ENCODE results near the gene LMNA.

The LMNA gene

GRCh38 chr1:156086256-156086662 lies 28.3 kb upstream of the LMNA start:
- H3K27me3 ChIP-seq = no peaks in the 10 kb centered on the region
- H4K20me1 ChIP-seq = peaks cover 0 to 18% (median 4%) of the 10 kb centered on the region in 11 experiments; a peak in 8 of 22 replicates
- H3K36me3 ChIP-seq = no peaks in the 10 kb centered on the region
- TF ChIP-seq Cebpa-rat (IDR thresholded peaks at IDR 0.05) = no peak
- H3K9me3 ChIP-seq (replicated peaks in 1 of 11) = no peaks in the 10 kb centered on the region
- no peak overlapping the region for H3K27ac ChIP-seq
- peaks cover 57 to 79% (median 69%) of the 10 kb centered on the region in 10 experiments for H3K4me1 ChIP-seq
- H3K9ac ChIP-seq = peak overlapping the region in 1 of 11 experiments; percentile 38; a peak in 1 of 22 replicates
- H3K4me2 ChIP-seq = peak overlapping the region in 6 of 11 experiments; percentile 1 to 99 (median 19); a peak in 7 of 22 replicates
- H3K4me3 ChIP-seq = no peak overlapping the region

- H3K27ac ChIP-seq = peak overlapping the region in 10 of 11 experiments; percentile 4 to 71 (median 44); a peak in 18 of 22 replicates
- peak overlapping the region; percentile 3 to 78 (median 45); a peak in 20 of 22 replicates for H3K9ac ChIP-seq
- H3K9me3 ChIP-seq (replicated peaks in 1 of 11) = no peaks in the 10 kb centered on the region
- peaks cover 0 to 19% (median 4%) of the 10 kb centered on the region in 11 experiments; a peak in 8 of 22 replicates for H4K20me1 ChIP-seq
- peak overlapping the region; percentile 76 to 98 (median 88) for H3K4me2 ChIP-seq
- peaks cover 38 to 70% (median 51%) of the 10 kb centered on the region in 10 experiments for H3K4me1 ChIP-seq
- peak overlapping the region in 6 of 10 experiments; percentile 4 to 43 (median 26); a peak in 8 of 20 replicates for H3K4me3 ChIP-seq
- H3K27me3 ChIP-seq = no peaks in the 10 kb centered on the region
- no peaks in the 10 kb centered on the region for H3K36me3 ChIP-seq
- no peak for TF ChIP-seq Cebpa-rat (IDR thresholded peaks at IDR 0.05)
These were observed 24.8 kb upstream of the LMNA start for GRCh38 chr1:156089704-156090103.

- Histone ChIP-seq H3K27ac (peak overlapping the region in 9 of 11 experiments; percentile 34 to 71 (median 49); a peak in 17 of 22 replicates), H3K4me2 (peak overlapping the region; percentile 76 to 98 (median 88)), H3K9ac (peak overlapping the region; percentile 3 to 78 (median 45); a peak in 19 of 22 replicates), H4K20me1 (peaks cover 0 to 22% (median 4%) of the 10 kb centered on the region in 11 experiments; a peak in 8 of 22 replicates), H3K9me3 (replicated peaks in 1 of 11) (no peaks in the 10 kb centered on the region), H3K4me3 (peak overlapping the region in 5 of 10 experiments; percentile 20 to 43 (median 33); a peak in 8 of 20 replicates), H3K4me1 (peaks cover 34 to 70% (median 49%) of the 10 kb centered on the region in 10 experiments), H3K36me3 (no peaks in the 10 kb centered on the region), H3K27me3 (no peaks in the 10 kb centered on the region)
- TF ChIP-seq Cebpa-rat (IDR thresholded peaks at IDR 0.05) = no peak
These were observed 24.2 kb upstream of the LMNA start for GRCh38 chr1:156090138-156090839.

- peak overlapping the region; percentile 76 to 98 (median 88) for H3K4me2 ChIP-seq
- H3K9me3 ChIP-seq (replicated peaks in 1 of 11) = no peaks in the 10 kb centered on the region
- no peaks in the 10 kb centered on the region for H3K27me3 ChIP-seq
- H3K9ac ChIP-seq = peak overlapping the region in 4 of 11 experiments; percentile 45 to 78 (median 64); a peak in 6 of 22 replicates
- peaks cover 0 to 27% (median 7%) of the 10 kb centered on the region in 11 experiments; a peak in 11 of 22 replicates for H4K20me1 ChIP-seq
- no peak overlapping the region; a peak in 2 of 20 replicates for H3K4me3 ChIP-seq
- peak overlapping the region in 5 of 11 experiments; percentile 45 to 71 (median 70); a peak in 8 of 22 replicates for H3K27ac ChIP-seq
- no peaks in the 10 kb centered on the region for H3K36me3 ChIP-seq
- TF ChIP-seq Cebpa-rat (IDR thresholded peaks at IDR 0.05) = no peak
- H3K4me1 ChIP-seq = peaks cover 39 to 72% (median 51%) of the 10 kb centered on the region in 10 experiments
These were observed 23.7 kb upstream of the LMNA start for GRCh38 chr1:156090840-156091188.

GRCh38 chr1:156091610-156092009 lies 22.9 kb upstream of the LMNA start:
- Histone ChIP-seq H3K27me3 (no peaks in the 10 kb centered on the region), H3K4me2 (no peak overlapping the region), H4K20me1 (peaks cover 0 to 34% (median 14%) of the 10 kb centered on the region in 11 experiments; a peak in 14 of 22 replicates), H3K36me3 (no peaks in the 10 kb centered on the region), H3K9me3 (replicated peaks in 1 of 11) (no peaks in the 10 kb centered on the region), H3K4me1 (peaks cover 47 to 72% (median 52%) of the 10 kb centered on the region in 10 experiments), H3K9ac (no peak overlapping the region), H3K4me3 (no peak overlapping the region), H3K27ac (no peak overlapping the region)
- no peak for TF ChIP-seq Cebpa-rat (IDR thresholded peaks at IDR 0.05)

GRCh38 chr1:156095906-156096508 lies 18.5 kb upstream of the LMNA start:
- H3K4me3 ChIP-seq = peak overlapping the region in 2 of 10 experiments; percentile 15 to 52; a peak in 2 of 20 replicates
- peaks cover 0 to 15% (median 3%) of the 10 kb centered on the region in 11 experiments; a peak in 5 of 22 replicates for H3K27me3 ChIP-seq
- peak overlapping the region; percentile 24 to 83 (median 67); a peak in 19 of 22 replicates for H3K9ac ChIP-seq
- peaks cover 35 to 69% (median 50%) of the 10 kb centered on the region in 10 experiments for H3K4me1 ChIP-seq
- H4K20me1 ChIP-seq = peaks cover 0 to 41% (median 21%) of the 10 kb centered on the region in 11 experiments; a peak in 14 of 22 replicates
- 0 out of 22 replicates have a peak, but pooled peaks of 1 of the 11 experiments have one; percentile 26 for TF ChIP-seq Cebpa-rat (IDR thresholded peaks at IDR 0.05)
- H3K36me3 ChIP-seq = no peaks in the 10 kb centered on the region
- H3K4me2 ChIP-seq = peak overlapping the region; percentile 75 to 94 (median 90)
- H3K9me3 ChIP-seq (replicated peaks in 1 of 11) = no peaks in the 10 kb centered on the region
- H3K27ac ChIP-seq = peak overlapping the region; percentile 57 to 94 (median 79); a peak in 16 of 22 replicates

- H4K20me1 ChIP-seq = peaks cover 0 to 40% (median 21%) of the 10 kb centered on the region in 11 experiments; a peak in 14 of 22 replicates
- peak overlapping the region in 3 of 10 experiments; percentile 15 to 52 (median 30); a peak in 6 of 20 replicates for H3K4me3 ChIP-seq
- no peaks in the 10 kb centered on the region for H3K9me3 ChIP-seq (replicated peaks in 1 of 11)
- peaks cover 0 to 15% (median 3%) of the 10 kb centered on the region in 11 experiments; a peak in 5 of 22 replicates for H3K27me3 ChIP-seq
- peaks cover 35 to 74% (median 54%) of the 10 kb centered on the region in 10 experiments for H3K4me1 ChIP-seq
- H3K9ac ChIP-seq = peak overlapping the region; percentile 25 to 83 (median 67); a peak in 21 of 22 replicates
- TF ChIP-seq Cebpa-rat (IDR thresholded peaks at IDR 0.05) = 0 out of 22 replicates have a peak, but pooled peaks of 1 of the 11 experiments have one; percentile 11
- H3K36me3 ChIP-seq = no peaks in the 10 kb centered on the region
- H3K4me2 ChIP-seq = peak overlapping the region; percentile 75 to 94 (median 90)
- peak overlapping the region; percentile 57 to 94 (median 79); a peak in 21 of 22 replicates for H3K27ac ChIP-seq
These were observed 17.7 kb upstream of the LMNA start for GRCh38 chr1:156096640-156097391.
